Ishikawa (cell line): ENCODE measurements around the gene M1AP.

Experiments
- CEBPB ChIP-seq: IDR thresholded peaks from 2 replicates; pipeline ENCODE4 v1.6.1; 2012
- CREB1 ChIP-seq: IDR thresholded peaks from 2 replicates; pipeline ENCODE4 v1.6.1; 2012; ENCODE audit warnings: low read depth
- EGR1 ChIP-seq: IDR thresholded peaks from 2 replicates; pipeline ENCODE4 v1.6.1; 2012
- EP300 ChIP-seq: IDR thresholded peaks from 2 replicates; pipeline ENCODE4 v1.6.1; 2012; ENCODE audit warnings: borderline replicate concordance
- FOXM1 ChIP-seq: IDR thresholded peaks from 2 replicates; pipeline ENCODE4 v1.6.1; 2012; ENCODE audit warnings: low read depth, borderline replicate concordance
- MAX ChIP-seq: IDR thresholded peaks from 2 replicates; pipeline ENCODE4 v1.6.1; 2012
- NFIC ChIP-seq: IDR thresholded peaks from 2 replicates; pipeline ENCODE4 v1.6.1; 2012
- RAD21 ChIP-seq: IDR thresholded peaks from 2 replicates; pipeline ENCODE4 v1.6.1; 2012; ENCODE audit warnings: low read depth
- REST ChIP-seq: IDR thresholded peaks from 2 replicates; pipeline ENCODE4 v1.6.1; 2012; ENCODE audit warnings: low read depth, mild to moderate bottlenecking
- TAF1 ChIP-seq: IDR thresholded peaks from 2 replicates; pipeline ENCODE4 v1.6.1; 2012; ENCODE audit warnings: low read depth, mild to moderate bottlenecking
- TCF12 ChIP-seq: IDR thresholded peaks from 2 replicates; pipeline ENCODE4 v1.6.1; 2012; ENCODE audit warnings: low read depth
- TEAD4 ChIP-seq: IDR thresholded peaks from 2 replicates; pipeline ENCODE4 v1.6.1; 2012
- USF1 ChIP-seq: IDR thresholded peaks from 2 replicates; pipeline ENCODE4 v1.6.1; 2012
- YY1 ChIP-seq: IDR thresholded peaks from 2 replicates; pipeline ENCODE4 v1.6.1; 2012; ENCODE audit warnings: low read depth
- ZBTB7A ChIP-seq: IDR thresholded peaks from 2 replicates; pipeline ENCODE4 v1.6.1; 2012; ENCODE audit warnings: low read depth

M1AP gene

GRCh38 chr2:74544634-74545033 lies 103.5 kb downstream of the M1AP start:
- TF ChIP-seq USF1 (no peak), RAD21 (peak; percentile 29; the same call in 1 of the 2 replicates), TCF12 (no peak), EP300 (no peak), REST (no peak), TAF1 (no peak), TEAD4 (no peak), ZBTB7A (no peak), CREB1 (no peak)

- no peak for TF ChIP-seq REST
- no peak for TF ChIP-seq CEBPB
- no peak for TF ChIP-seq RAD21
- TF ChIP-seq TCF12 = no peak
- no peak for TF ChIP-seq NFIC
- TF ChIP-seq TEAD4 = no peak
- no peak for TF ChIP-seq EP300
- TF ChIP-seq YY1 = no peak
- TF ChIP-seq MAX = no peak
- TF ChIP-seq EGR1 = no peak
- no peak for TF ChIP-seq TAF1
Observed at GRCh38 chr2:74542978-74543377, 105.2 kb downstream of the M1AP start.

- no peak for TF ChIP-seq EP300
- TF ChIP-seq CREB1 = no peak
- TF ChIP-seq TCF12 = no peak
- no peak for TF ChIP-seq RAD21
- no peak for TF ChIP-seq NFIC
- TF ChIP-seq USF1 = no peak
- TF ChIP-seq YY1 = no peak
- no peak for TF ChIP-seq CEBPB
- no peak for TF ChIP-seq EGR1
- no peak for TF ChIP-seq REST
- no peak for TF ChIP-seq ZBTB7A
- no peak for TF ChIP-seq TAF1
- no peak for TF ChIP-seq TEAD4
- TF ChIP-seq MAX = no peak
- TF ChIP-seq FOXM1 = no peak
Observed at GRCh38 chr2:74540291-74540690, 107.8 kb downstream of the M1AP start.

DNA sequence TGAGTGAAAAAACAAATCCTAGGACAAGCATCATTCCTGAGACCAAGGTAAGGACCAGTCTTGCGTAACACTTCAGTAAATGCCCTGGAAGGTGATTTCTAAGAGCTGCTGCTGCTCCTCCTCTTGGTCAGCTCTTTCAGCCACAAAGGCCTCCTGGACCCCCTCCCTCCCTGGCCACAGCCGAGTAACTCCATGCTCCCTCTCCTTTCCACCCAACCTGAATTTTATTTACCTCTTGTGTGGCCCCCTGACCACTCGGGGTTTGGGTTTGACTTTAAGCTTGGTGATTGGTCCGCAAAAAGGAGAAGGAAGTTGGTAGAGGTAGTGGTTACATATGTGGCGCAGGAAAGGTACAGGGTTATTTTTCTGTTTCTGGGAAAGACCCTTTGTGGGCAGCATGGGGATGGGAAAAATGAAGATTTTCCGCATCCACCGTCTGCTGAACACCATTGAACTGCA lies 109.2 kb downstream of the M1AP start:
- TF ChIP-seq CEBPB (peak; percentile 56; the same call in 1 of the 2 replicates), YY1 (no peak), EP300 (no peak)

- TF ChIP-seq FOXM1 = no peak
- no peak for TF ChIP-seq USF1
- TF ChIP-seq ZBTB7A = no peak
- no peak for TF ChIP-seq TAF1
- TF ChIP-seq TCF12 = no peak
- no peak for TF ChIP-seq YY1
- TF ChIP-seq TEAD4 = no peak
- TF ChIP-seq RAD21 = no peak
- TF ChIP-seq CREB1 = no peak
- no peak for TF ChIP-seq CEBPB
- no peak for TF ChIP-seq EGR1
- no peak for TF ChIP-seq MAX
- TF ChIP-seq REST = no peak
- TF ChIP-seq EP300 = no peak
- no peak for TF ChIP-seq NFIC
Observed at GRCh38 chr2:74537140-74537539, 111.0 kb downstream of the M1AP start.
